Testis (tissue), 2 donors: ENCODE data around the gene METRNL.

Experiments used
- POLR2A ChIP-seq: fragments of 450-650 bp; IDR thresholded peaks from one replicate; pipeline ENCODE4 v1.6.1; 2017; ENCODE audit warnings: antibody characterized with exemption, mild to moderate bottlenecking, moderate library complexity
- TF ChIP-seq, protein P1 (sequence below), 3 experiments: fragments of 450-650 bp in 2 of 3; fragments of 200-600 bp in 1 of 3; sonication (generic) in 1 of 3; IDR thresholded peaks; one replicate each; pipeline ENCODE4 v1.5.1; 2016 to 2019; ENCODE audit warnings: antibody characterized with exemption in 3 of 3, mild to moderate bottlenecking in 2 of 3, moderate library complexity in 1 of 3

DNA sequence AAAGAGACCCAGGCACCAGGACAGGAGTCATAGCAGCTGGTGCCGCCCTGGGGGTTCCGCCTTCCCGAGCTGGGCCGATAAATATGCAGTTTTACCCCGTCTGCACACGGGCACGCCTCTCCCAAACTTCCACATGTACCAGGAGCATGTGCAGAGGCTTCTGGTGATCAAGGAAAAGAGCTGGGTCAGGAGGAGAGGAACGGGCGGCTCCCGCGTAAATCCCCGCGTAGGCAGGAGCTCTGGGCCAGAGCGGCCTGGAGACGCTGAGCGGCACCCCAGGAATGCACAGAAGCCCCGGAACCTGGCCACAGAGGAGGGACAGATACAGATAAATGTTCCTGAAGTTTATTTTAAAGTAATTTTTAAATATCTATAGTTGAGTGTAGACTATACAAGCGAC lies 46.6 kb upstream of the METRNL start:
- TF ChIP-seq, protein P1, sequence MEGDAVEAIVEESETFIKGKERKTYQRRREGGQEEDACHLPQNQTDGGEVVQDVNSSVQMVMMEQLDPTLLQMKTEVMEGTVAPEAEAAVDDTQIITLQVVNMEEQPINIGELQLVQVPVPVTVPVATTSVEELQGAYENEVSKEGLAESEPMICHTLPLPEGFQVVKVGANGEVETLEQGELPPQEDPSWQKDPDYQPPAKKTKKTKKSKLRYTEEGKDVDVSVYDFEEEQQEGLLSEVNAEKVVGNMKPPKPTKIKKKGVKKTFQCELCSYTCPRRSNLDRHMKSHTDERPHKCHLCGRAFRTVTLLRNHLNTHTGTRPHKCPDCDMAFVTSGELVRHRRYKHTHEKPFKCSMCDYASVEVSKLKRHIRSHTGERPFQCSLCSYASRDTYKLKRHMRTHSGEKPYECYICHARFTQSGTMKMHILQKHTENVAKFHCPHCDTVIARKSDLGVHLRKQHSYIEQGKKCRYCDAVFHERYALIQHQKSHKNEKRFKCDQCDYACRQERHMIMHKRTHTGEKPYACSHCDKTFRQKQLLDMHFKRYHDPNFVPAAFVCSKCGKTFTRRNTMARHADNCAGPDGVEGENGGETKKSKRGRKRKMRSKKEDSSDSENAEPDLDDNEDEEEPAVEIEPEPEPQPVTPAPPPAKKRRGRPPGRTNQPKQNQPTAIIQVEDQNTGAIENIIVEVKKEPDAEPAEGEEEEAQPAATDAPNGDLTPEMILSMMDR (IDR thresholded peaks at IDR 0.05) = no peak
- no peak for TF ChIP-seq POLR2A
